ENCODE results near the gene FPGT. TPM values are rescaled to one million over a fixed set of nuclear protein-coding genes. Genes with fewer than 3 reads are reported as not detected.

Gene FPGT
- 7.2 and 9.9 TPM in 2 replicates for total RNA-seq

DNA sequence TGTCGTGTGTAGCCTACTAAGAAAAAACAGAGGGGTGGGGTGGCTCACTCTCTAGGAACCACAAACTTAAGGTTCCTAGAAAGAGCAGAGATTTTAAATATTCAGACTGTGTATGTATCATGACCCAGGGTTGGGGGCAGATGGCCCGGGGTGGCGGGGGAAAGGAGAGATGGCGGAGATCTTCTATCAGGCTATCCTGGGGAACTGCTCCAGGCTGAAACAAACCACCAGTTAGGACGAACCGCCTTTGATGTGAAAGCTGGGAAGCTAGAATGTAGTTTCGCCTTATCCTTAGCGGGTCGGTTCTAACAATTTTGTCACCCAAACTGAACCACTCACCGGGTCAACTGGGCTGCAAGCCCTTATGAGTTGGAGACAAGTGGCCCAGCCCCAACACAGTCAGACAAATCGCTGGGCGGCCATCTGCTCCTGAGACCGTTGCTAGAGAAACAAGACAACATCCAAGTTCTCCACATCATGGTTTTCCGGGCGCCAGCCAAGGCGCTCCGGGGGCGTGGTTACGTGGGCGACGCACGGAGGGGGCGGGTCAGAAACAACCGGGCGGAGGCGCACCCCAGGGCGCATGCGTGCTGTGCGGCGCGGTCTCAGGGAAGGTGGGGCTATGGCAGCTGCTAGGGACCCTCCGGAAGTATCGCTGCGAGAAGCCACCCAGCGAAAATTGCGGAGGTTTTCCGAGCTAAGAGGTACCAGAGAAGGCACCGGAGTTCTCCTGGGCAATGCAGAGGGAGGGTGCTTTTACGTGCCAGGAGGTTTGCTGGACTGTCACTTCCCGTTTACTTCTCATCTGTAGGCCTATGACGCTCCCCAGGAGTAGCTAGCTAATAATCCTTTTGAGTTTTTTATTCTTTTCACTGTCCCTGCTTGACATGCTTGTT, at the start of gene FPGT, which contains the start of gene LRRIQ3:
Gene FPGT, plus strand, starts transcription at position 586 of the 896 bp plus-strand sequence. Its CDS starts 37 bp downstream, at position 623.
Gene LRRIQ3, minus strand, starts transcription at position 520 of the 896 bp plus-strand sequence. CDS start 14,492 bp downstream, outside the sequence.

DNA sequence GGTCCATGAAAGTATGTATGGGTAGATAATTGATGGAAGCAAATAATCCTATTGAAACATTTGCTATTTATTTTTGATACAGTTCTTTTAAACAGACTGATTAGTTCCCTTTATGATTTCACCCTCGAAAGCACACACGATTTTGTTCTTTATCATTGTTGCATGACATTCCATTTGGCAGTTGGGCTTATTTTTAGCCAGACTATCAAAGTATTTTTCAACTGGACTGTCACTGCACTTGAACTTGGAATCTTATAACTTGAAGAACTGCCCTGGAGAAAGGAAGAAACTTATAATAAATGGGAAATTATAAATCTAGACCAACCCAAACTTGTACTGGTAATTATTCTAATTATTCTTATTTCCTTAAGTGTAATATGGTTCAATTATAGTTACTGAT, 37.1 kb downstream of the FPGT start, which contains the start of gene TNNI3K:
Gene TNNI3K, plus strand, starts transcription at position 235 of the 400 bp plus-strand sequence. Its CDS starts 65 bp downstream, at position 300.

Other genes with a start within 250 kb of the FPGT start
- 0.27 and 0.34 TPM in 2 replicates for gene LRRIQ3, start 66 bp upstream of the FPGT start, total RNA-seq
- not detected in 2 replicates for gene TNNI3K, start 37.1 kb downstream of the FPGT start, total RNA-seq

Data from mammary microvascular endothelial cell (primary cell).